Measurements from ENCODE around the gene FANCD2.
"Not testable (repeated sequence)": the region's sequence is repeated elsewhere in the genome, so short reads cannot be mapped to it uniquely, and the experiment has no call there.

FANCD2 gene

DNA sequence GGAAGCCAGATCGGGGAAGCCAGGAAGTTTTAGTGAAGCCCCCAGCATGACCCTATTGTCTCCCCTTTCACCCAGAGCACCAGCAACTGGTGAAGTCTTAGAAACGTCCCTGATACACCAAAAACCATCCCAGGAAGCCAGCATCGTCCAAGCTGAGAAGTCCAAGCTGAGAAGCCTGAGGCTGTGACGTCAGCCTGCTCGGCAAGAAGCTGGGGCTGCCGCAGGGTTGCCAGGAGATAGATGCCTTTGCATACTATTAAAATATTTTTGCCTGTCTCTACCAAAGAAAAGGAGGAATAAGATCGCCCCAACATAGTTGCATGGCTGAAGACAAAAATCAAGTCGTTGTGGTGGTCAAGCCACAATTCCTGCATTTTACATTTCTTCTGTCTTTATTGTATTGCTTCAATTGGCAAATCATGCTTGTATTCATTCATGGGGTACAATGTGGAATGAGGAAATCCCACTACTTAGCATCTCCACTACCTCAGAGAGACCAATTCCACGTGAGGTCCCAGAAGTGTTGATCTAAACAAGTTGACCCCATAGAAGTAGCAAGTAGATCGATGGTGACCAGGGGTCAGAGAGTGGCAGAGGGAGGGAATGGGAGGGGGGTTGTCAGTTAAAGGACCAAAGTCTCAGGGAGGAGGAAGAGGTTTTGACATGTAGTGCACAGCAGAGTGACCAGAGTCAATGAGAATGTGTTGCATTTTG lies 20.0 kb upstream of the FANCD2 start:
- no peaks in the 10 kb centered on the region for H3K9me3 ChIP-seq (ENCODE audit: control insufficient read depth, insufficient read depth, low read length)
- peaks cover 3% of the 10 kb centered on the region for H3K27me3 ChIP-seq (ENCODE audit: control insufficient read depth, insufficient read depth, low read length)

DNA sequence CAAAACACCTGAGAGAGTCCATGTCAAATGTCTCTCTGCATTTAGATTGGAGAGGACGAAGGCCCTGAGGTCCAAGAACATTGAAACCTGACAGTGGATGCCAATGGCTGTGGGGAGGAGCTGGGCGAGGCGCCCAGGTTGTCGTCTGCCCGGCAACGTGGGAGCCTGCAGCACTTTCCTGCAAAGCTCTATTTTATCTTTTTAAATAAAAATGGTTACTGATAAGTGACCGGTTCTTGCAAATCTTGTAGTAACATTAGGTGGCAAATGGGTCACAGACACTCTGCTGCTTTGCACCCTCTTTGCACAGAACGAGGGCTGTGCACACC lies 19.5 kb upstream of the FANCD2 start:
- H3K27me3 ChIP-seq (ENCODE audit: control insufficient read depth, insufficient read depth, low read length): peaks cover 3% of the 10 kb centered on the region
- no peak overlapping the region for H3K9ac ChIP-seq (ENCODE audit: low read depth, low read length)
- H3K9me3 ChIP-seq (ENCODE audit: control insufficient read depth, insufficient read depth, low read length): no peaks in the 10 kb centered on the region
- peaks cover 9% of the 10 kb centered on the region for H3K4me1 ChIP-seq (ENCODE audit: control insufficient read depth, insufficient read depth, low read length)
- H3K36me3 ChIP-seq (ENCODE audit: control insufficient read depth, insufficient read depth, low read length): peaks cover 5% of the 10 kb centered on the region
- H3K4me3 ChIP-seq (ENCODE audit: low read depth, low read length): no peak overlapping the region

More for the DNA sequence above, 20.0 kb upstream of the FANCD2 start:
- Histone ChIP-seq H3K4me3 (ENCODE audit: low read depth, low read length) (no peak overlapping the region), H3K9ac (ENCODE audit: low read depth, low read length) (no peak overlapping the region), H3K36me3 (ENCODE audit: control insufficient read depth, insufficient read depth, low read length) (peaks cover 5% of the 10 kb centered on the region), H3K4me1 (ENCODE audit: control insufficient read depth, insufficient read depth, low read length) (peaks cover 9% of the 10 kb centered on the region)

DNA sequence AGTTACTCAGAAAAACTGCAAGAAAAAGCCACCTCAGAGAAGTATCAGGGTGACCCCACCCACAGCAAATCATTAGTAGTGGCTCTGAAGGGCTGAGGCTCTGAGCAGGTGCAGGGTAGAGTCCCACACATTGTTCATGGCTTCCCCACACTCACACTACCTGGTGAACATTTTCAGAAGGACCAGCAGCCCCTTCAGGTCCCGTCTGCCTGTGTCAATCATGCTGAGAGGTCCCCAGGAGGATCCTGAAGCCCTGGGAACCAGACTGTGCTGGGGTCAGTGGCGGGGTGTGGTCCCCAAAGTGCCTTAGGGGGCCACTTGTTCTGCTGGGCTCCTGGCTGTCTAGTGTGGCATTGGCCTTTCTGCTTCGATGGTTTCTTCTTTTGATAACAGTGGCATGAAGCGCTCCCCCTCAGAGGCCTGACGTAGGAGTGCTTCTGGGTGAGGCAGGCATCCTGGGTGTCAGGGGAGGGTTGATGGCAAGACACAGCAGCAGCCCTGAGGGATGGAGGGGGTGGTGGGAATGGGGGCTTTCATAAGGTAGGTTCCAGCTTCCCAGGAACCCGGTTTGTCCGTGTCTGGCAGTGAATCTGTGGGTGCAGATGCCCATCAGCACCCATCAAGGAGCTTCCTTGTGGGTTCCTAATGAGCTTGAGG lies 19.0 kb upstream of the FANCD2 start:
- Histone ChIP-seq H3K4me1 (ENCODE audit: control insufficient read depth, insufficient read depth, low read length) (peaks cover 9% of the 10 kb centered on the region), H3K9ac (ENCODE audit: low read depth, low read length) (no peak overlapping the region), H3K4me3 (ENCODE audit: low read depth, low read length) (no peak overlapping the region)

DNA sequence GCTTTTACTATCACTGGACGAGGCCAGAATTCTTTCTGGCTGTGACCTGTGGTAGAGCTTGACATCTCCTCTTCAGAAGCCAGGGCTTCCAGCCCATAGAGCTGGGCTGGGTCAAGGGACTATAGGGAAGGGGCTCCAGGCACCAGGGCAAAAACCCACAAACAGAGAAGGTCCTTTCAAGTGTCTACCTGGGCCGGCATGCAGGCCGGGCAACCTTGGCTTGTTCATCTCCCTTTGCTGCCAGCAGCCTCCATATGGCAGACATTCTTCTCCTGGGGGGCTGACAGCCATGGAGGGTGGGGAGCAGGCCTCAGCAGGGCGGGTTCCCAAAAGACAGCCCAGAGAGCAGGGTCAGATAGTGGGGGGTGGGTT lies 18.0 kb upstream of the FANCD2 start:
- H3K4me1 ChIP-seq (ENCODE audit: control insufficient read depth, insufficient read depth, low read length); H3K9me3 ChIP-seq (ENCODE audit: control insufficient read depth, insufficient read depth, low read length); H3K27me3 ChIP-seq (ENCODE audit: control insufficient read depth, insufficient read depth, low read length); H3K36me3 ChIP-seq (ENCODE audit: control insufficient read depth, insufficient read depth, low read length); H3K9ac ChIP-seq (ENCODE audit: low read depth, low read length): not testable (repeated sequence)
- peak overlapping the region; percentile 67 for H3K4me3 ChIP-seq (ENCODE audit: low read depth, low read length)

More for the DNA sequence above, 19.0 kb upstream of the FANCD2 start:
- no peaks in the 10 kb centered on the region for H3K9me3 ChIP-seq (ENCODE audit: control insufficient read depth, insufficient read depth, low read length)
- peaks cover 3% of the 10 kb centered on the region for H3K27me3 ChIP-seq (ENCODE audit: control insufficient read depth, insufficient read depth, low read length)
- peaks cover 5% of the 10 kb centered on the region for H3K36me3 ChIP-seq (ENCODE audit: control insufficient read depth, insufficient read depth, low read length)

DNA sequence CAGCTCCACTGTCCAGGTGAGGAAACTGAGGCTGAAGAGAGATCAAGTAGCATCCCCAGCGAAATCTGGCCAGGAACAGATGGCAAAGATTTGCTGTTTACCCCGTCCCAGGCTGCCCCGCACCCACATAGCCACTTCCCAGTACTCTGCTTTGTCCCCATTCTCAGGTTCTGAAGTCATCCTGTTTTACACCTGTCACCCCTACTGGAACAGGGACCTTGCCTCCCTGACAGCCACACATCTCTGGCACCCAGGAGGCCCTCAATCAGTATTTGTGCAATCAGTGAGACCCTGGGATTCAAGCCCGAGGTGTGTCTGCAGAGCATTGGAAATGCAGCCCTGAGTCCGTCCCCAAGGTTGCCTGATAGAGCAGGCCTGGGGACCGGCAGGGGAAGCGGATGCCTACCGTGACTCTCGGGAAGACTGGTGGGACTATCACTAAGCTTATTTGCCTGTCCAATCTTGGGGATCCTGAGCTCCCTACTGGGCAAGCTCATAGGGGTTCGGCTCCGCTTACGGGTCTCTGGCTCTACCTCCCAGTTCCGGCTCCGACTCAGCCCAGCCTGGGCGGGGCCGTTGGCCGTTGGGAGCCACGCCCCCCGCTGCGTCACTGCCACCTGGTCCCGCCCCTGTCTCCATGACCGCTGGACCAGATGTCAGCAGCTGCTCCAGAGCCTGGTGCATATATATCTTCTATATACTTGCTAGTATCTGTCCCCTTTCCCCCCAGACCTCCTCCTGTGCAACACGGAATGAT lies 17.5 kb upstream of the FANCD2 start:
- H3K27me3 ChIP-seq (ENCODE audit: control insufficient read depth, insufficient read depth, low read length): peaks cover 6% of the 10 kb centered on the region
- peak overlapping the region; percentile 67 for H3K4me3 ChIP-seq (ENCODE audit: low read depth, low read length)
- peak overlapping the region; percentile 37 for H3K9ac ChIP-seq (ENCODE audit: low read depth, low read length)
- no peaks in the 10 kb centered on the region for H3K36me3 ChIP-seq (ENCODE audit: control insufficient read depth, insufficient read depth, low read length)
- H3K4me1 ChIP-seq (ENCODE audit: control insufficient read depth, insufficient read depth, low read length): peaks cover 9% of the 10 kb centered on the region
- H3K9me3 ChIP-seq (ENCODE audit: control insufficient read depth, insufficient read depth, low read length): no peaks in the 10 kb centered on the region

DNA sequence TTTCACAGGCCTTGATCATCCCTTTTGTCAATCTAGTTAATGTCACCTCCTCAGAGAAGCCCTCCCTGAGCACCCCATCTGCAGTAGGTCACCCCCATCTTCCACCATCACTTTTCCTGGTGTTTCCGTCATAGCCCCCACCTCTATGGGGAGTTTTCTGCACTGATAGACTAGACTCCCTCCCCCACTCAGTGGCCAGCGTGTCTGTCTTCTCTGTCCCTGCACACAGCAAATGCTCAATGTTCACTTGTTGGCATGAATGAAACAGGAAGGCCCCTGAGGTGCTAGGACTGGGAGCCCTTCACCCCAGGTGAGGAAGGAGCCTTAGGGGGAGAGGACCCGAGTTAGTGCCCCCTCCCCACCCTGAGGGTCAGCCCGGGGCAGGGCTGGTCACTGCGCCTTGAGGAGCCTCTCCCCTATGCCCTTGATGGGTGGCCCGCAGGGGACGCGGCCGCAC lies 15.8 kb upstream of the FANCD2 start:
- Histone ChIP-seq H3K9ac (ENCODE audit: low read depth, low read length) (peak overlapping the region; percentile 47), H3K27me3 (ENCODE audit: control insufficient read depth, insufficient read depth, low read length) (peaks cover 6% of the 10 kb centered on the region), H3K4me3 (ENCODE audit: low read depth, low read length) (peak overlapping the region; percentile 70), H3K4me1 (ENCODE audit: control insufficient read depth, insufficient read depth, low read length) (peaks cover 9% of the 10 kb centered on the region), H3K36me3 (ENCODE audit: control insufficient read depth, insufficient read depth, low read length) (no peaks in the 10 kb centered on the region), H3K9me3 (ENCODE audit: control insufficient read depth, insufficient read depth, low read length) (no peaks in the 10 kb centered on the region)

DNA sequence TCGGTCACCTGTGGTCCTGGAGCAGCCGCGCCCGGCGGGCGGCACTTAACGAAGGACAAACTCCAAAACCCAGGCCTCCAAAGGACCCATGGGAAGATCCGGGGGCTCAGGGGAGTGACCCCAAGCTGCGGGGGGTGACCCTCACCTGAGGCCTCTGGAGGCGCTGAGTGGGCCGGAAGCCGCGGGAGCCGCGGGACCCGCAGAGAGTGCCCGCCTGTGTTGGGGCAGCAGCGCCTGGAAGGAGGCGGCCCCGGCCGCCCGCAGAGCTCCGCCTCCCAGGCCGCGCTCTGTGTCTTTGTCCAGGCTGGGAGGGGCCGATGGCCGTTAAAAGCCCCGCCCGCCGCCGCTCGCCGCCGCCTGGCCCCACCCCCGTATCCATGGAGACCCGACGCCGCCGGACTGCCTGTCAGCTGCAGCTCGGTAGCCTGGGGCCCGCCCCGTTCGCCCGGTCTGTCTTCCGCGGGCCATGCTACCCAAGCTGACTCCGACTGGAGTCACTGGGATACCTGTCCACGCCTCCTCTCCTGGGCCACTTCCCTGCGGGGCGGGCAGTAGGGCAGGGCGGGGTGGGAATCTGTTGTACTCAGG lies 15.3 kb upstream of the FANCD2 start:
- Histone ChIP-seq H3K9ac (ENCODE audit: low read depth, low read length) (peak overlapping the region; percentile 47), H3K4me3 (ENCODE audit: low read depth, low read length) (peak overlapping the region; percentile 70), H3K27me3 (ENCODE audit: control insufficient read depth, insufficient read depth, low read length) (peaks cover 6% of the 10 kb centered on the region), H3K9me3 (ENCODE audit: control insufficient read depth, insufficient read depth, low read length) (no peaks in the 10 kb centered on the region), H3K4me1 (ENCODE audit: control insufficient read depth, insufficient read depth, low read length) (peaks cover 9% of the 10 kb centered on the region), H3K36me3 (ENCODE audit: control insufficient read depth, insufficient read depth, low read length) (no peaks in the 10 kb centered on the region)

DNA sequence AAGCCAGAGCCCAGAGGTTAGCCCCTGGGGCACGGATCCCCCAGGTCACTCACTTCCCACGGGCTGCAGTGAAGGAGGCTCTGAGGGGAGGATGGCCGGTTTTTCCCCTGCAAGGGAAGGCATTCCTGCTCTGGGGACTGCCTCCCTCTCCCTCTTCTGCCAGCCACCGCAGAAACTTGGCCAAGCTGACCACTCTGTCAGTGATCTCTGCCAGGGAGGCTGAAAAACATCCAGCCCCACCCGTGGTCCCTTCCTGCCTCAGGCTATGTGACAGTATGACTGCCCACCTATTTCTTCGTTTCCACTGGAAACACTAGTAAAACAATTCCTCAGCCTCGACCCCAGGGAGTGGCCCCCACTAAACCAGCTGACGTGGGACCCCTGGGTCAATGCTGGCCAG lies 14.6 kb upstream of the FANCD2 start:
- H3K27me3 ChIP-seq (ENCODE audit: control insufficient read depth, insufficient read depth, low read length): peaks cover 6% of the 10 kb centered on the region
- no peak overlapping the region for H3K9ac ChIP-seq (ENCODE audit: low read depth, low read length)
- no peaks in the 10 kb centered on the region for H3K36me3 ChIP-seq (ENCODE audit: control insufficient read depth, insufficient read depth, low read length)
- H3K9me3 ChIP-seq (ENCODE audit: control insufficient read depth, insufficient read depth, low read length): no peaks in the 10 kb centered on the region
- H3K4me1 ChIP-seq (ENCODE audit: control insufficient read depth, insufficient read depth, low read length): peaks cover 9% of the 10 kb centered on the region
- peak overlapping the region; percentile 18 for H3K4me3 ChIP-seq (ENCODE audit: low read depth, low read length)

DNA sequence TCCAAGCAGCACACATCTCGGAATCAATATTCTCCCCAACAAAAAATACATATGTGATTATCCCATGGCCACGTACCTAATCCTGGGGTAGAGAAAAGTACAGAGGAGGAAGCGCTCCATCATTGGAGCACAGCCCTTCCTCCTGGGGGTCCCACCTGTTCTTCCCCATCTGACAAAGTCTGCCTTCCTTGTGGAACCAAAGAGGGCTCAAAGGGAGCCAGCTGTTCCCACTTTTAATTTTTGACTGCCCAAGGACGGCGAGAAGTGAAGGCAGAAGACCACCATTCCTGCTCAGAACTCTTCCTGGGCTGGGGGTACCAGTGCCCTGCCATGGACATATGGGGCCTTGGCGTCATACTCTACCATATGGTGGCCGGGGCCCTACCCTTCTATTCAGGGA lies 14.1 kb upstream of the FANCD2 start:
- Histone ChIP-seq H3K4me3 (ENCODE audit: low read depth, low read length) (no peak overlapping the region), H3K27me3 (ENCODE audit: control insufficient read depth, insufficient read depth, low read length) (peaks cover 6% of the 10 kb centered on the region), H3K9ac (ENCODE audit: low read depth, low read length) (no peak overlapping the region), H3K4me1 (ENCODE audit: control insufficient read depth, insufficient read depth, low read length) (peaks cover 9% of the 10 kb centered on the region), H3K36me3 (ENCODE audit: control insufficient read depth, insufficient read depth, low read length) (no peaks in the 10 kb centered on the region), H3K9me3 (ENCODE audit: control insufficient read depth, insufficient read depth, low read length) (no peaks in the 10 kb centered on the region)

DNA sequence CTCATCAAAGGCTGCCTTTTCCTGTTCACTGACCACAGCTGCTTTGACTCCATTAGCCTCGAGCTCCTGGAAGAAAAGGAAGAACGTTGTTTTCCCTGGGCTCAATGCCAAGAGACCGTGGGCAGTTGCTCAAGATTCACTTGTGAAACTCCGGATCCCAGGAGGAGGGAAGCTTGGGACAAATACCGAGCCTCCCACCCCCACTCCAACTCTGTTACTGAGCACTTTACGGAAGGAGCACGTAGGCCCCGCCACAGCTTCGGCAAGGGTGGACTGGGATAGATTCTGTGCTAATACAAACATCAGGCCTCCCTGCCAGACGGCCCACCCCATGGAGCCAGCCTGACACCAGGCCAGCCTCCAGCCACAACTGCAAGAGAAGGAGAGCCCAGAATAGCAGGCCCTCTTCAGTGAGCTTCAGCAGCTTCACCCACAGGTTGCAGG lies 10.8 kb upstream of the FANCD2 start:
- H3K4me3 ChIP-seq (ENCODE audit: low read depth, low read length): no peak overlapping the region
- H3K4me1 ChIP-seq (ENCODE audit: control insufficient read depth, insufficient read depth, low read length): no peaks in the 10 kb centered on the region
- H3K9ac ChIP-seq (ENCODE audit: low read depth, low read length): no peak overlapping the region
- peaks cover 3% of the 10 kb centered on the region for H3K27me3 ChIP-seq (ENCODE audit: control insufficient read depth, insufficient read depth, low read length)
- no peaks in the 10 kb centered on the region for H3K36me3 ChIP-seq (ENCODE audit: control insufficient read depth, insufficient read depth, low read length)
- H3K9me3 ChIP-seq (ENCODE audit: control insufficient read depth, insufficient read depth, low read length): no peaks in the 10 kb centered on the region

DNA sequence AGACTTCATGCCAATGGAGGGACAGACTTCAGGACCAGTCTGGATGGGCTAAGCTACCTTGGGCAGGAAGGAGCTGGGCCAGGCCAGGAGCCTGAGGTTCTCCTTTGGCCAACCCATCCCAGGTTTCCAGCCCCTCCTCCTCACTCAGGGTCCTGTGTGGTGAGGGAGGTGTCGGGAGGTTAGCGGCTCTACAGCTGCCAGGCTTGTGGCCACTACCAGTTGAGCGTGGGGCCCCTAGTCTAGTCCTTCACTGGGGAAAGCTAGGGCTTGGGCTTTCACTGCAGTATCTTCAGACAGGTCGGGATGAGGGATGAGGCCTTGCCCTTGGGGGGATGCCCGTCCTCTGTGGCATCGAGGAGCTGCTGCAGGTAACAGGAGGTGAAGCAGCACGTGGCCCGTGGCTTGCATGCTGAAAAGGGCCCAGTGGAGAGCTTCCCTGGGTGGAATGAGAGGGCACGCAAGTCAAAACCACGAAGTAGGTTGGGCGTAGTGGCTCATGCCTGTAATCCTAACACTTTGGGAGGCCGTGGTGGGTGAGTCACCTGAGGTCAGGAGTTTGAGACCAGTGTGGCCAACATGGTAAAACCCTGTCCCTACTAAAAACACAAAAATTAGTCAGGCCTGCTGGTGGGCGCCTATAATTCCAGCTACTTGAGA lies 8.5 kb upstream of the FANCD2 start:
- Histone ChIP-seq H3K27me3 (ENCODE audit: control insufficient read depth, insufficient read depth, low read length) (no peaks in the 10 kb centered on the region), H3K36me3 (ENCODE audit: control insufficient read depth, insufficient read depth, low read length) (peaks cover 3% of the 10 kb centered on the region), H3K9me3 (ENCODE audit: control insufficient read depth, insufficient read depth, low read length) (no peaks in the 10 kb centered on the region)

More for the DNA sequence above, 8.5 kb upstream of the FANCD2 start:
- no peak overlapping the region for H3K4me3 ChIP-seq (ENCODE audit: low read depth, low read length)
- no peak overlapping the region for H3K9ac ChIP-seq (ENCODE audit: low read depth, low read length)
- H3K4me1 ChIP-seq (ENCODE audit: control insufficient read depth, insufficient read depth, low read length): no peaks in the 10 kb centered on the region
